PC-3 (cell line): ENCODE measurements around the gene PNPLA4.

Experiments used
- EZH2 ChIP-seq: fragments of 300-600 bp; sonication (generic); IDR thresholded peaks from one replicate; pipeline ENCODE4 v1.6.1; 2017; ENCODE audit warnings: antibody characterized with exemption, mild to moderate bottlenecking, low read length; ENCODE audit not compliant: unreplicated experiment
- TF ChIP-seq, protein P1 (sequence below): fragments of 300-600 bp; sonication (generic); conservative IDR thresholded peaks from 2 replicates; pipeline ENCODE4 v1.5.1; 2017; ENCODE audit warnings: antibody characterized with exemption, low read depth, mild to moderate bottlenecking, low read length

DNA sequence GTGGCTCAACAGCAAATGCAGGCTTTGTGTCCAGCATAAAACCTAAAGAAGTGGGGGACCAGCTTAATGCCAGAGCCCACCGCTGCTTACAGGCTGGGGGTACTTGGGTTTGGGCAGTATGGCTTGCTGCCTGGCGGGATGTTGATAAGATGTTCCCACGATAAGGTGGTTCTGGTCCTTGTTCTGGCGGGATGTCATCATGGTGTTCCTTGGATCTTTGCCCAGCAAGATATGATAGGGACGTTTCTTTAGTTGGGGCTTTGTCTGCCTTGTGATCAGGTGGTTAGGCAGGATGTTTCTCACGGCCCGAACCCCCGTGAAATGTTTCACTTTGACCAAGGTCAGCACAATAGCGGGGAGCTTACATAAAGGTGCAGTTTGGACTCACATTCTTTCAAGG is 35.3 kb downstream of the PNPLA4 start:
- TF ChIP-seq, protein P1, sequence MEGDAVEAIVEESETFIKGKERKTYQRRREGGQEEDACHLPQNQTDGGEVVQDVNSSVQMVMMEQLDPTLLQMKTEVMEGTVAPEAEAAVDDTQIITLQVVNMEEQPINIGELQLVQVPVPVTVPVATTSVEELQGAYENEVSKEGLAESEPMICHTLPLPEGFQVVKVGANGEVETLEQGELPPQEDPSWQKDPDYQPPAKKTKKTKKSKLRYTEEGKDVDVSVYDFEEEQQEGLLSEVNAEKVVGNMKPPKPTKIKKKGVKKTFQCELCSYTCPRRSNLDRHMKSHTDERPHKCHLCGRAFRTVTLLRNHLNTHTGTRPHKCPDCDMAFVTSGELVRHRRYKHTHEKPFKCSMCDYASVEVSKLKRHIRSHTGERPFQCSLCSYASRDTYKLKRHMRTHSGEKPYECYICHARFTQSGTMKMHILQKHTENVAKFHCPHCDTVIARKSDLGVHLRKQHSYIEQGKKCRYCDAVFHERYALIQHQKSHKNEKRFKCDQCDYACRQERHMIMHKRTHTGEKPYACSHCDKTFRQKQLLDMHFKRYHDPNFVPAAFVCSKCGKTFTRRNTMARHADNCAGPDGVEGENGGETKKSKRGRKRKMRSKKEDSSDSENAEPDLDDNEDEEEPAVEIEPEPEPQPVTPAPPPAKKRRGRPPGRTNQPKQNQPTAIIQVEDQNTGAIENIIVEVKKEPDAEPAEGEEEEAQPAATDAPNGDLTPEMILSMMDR = no peak
- TF ChIP-seq EZH2 = no peak
